Retinal pigment epithelial cell (primary cell): Measurements from ENCODE around the gene PRLH.

Experiments used
- DNase-seq: peaks from one replicate; pipeline ENCODE4 v3.0.0-alpha.2; 2010; ENCODE audit warnings: low read depth
- H3K4me3 ChIP-seq: 2 replicates; pipeline ENCODE4 v1.5.1; 2011; ENCODE audit warnings: mild to moderate bottlenecking, low read length, control low read depth, moderate library complexity
- TF ChIP-seq, protein P1 (sequence below): conservative IDR thresholded peaks from 2 replicates; pipeline ENCODE4 v1.5.1; 2011; ENCODE audit warnings: low read depth, low read length, control low read depth, inconsistent platforms

Gene PRLH

DNA sequence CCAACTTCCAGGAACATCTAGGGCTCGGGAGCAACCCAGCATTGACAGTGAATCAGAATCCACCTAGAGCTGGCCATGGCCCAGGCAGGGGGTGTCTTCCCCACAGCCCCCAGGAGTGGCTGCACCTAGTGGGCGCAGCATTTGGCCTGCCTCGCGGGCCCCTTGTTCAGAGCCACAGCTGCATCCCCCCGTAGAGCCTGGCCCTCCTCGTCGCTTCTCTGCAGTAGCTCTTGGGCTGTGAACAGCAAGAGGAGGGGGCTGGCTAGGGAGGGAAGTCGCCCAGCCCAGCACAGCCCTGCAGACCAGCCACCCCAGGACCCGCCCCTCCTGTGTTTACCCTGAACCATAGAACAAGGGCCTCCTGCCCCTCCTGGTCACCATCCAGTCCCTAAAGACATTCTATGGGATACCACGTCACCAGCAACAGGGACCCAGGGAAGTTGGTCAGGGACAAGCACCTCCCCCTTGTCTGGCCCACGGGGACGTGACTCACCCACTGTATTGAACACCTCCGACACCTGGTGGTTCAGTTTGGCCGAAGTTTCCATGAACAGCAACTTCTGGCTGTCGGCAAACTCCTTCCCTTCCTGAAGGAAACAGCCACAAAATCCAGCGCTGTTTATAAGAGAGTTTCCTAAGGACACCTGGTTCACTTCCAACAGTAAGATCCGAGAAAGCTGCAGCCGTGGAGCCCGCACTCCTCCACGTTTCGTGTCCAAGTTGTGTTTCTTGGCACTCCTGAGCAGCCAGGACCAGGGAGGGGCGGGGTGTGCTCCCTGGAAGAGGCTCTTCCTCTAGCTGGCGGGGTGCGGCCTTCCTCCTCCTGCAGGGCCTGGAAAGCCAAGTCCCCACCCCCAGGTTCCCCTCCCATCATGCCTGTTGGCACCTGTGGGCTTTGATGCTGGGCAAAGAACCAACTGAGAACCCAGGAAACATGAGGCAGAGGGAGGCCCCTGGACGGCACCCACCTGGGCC, 8.8 kb downstream of the PRLH start:
- H3K4me3 ChIP-seq: no peak overlapping the region
- TF ChIP-seq, protein P1, sequence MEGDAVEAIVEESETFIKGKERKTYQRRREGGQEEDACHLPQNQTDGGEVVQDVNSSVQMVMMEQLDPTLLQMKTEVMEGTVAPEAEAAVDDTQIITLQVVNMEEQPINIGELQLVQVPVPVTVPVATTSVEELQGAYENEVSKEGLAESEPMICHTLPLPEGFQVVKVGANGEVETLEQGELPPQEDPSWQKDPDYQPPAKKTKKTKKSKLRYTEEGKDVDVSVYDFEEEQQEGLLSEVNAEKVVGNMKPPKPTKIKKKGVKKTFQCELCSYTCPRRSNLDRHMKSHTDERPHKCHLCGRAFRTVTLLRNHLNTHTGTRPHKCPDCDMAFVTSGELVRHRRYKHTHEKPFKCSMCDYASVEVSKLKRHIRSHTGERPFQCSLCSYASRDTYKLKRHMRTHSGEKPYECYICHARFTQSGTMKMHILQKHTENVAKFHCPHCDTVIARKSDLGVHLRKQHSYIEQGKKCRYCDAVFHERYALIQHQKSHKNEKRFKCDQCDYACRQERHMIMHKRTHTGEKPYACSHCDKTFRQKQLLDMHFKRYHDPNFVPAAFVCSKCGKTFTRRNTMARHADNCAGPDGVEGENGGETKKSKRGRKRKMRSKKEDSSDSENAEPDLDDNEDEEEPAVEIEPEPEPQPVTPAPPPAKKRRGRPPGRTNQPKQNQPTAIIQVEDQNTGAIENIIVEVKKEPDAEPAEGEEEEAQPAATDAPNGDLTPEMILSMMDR: no peak
- no peak for DNase-seq

DNA sequence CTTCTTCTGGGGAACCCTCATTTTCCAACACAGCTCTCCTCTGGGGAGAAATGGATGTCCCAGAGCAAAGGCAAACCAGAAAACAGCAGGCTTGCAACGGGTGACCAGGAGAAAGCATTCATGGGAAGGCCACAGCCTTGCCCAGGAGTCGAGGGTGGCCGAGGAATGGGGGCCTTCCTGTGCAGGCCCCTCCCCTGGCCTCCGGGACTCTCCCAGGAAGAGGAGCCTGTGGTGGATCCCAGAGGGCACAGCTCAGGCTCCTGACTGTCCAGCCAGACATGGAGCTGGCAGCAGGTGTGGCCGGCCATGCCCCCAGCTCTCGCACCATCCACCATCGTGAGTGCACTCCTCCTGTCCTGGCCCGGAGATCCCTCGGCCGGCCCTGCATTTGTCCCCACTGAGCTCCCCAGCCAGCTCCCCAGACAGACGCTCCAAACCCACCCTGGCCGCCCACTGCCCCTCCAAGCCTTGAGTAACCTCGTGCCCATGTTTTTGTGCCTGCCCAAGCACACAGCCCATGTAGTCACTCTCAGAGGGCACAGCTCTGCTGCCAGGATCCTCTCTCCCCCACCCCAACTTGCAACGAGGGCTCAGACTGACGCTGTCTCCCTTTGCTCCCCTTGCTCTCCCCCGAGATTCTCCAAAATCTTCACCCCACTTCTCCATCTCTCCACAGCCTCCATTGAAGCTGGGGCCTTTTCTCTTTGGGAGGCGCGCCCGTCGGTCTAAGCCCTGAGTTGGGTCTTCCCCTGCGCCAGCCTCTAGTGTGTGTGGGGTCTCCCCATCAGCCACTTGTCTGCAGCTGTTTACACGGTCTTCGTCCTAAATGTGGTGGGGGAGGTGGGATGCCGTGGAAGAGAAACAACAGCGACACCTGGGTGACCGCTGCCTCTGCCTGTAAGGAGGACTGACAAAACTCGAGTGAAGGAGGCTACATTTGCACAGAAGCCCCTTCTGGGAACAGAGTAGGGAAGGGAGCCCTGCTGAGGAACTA, 9.8 kb downstream of the PRLH start:
- no peak for DNase-seq
- no peak overlapping the region for H3K4me3 ChIP-seq

DNA sequence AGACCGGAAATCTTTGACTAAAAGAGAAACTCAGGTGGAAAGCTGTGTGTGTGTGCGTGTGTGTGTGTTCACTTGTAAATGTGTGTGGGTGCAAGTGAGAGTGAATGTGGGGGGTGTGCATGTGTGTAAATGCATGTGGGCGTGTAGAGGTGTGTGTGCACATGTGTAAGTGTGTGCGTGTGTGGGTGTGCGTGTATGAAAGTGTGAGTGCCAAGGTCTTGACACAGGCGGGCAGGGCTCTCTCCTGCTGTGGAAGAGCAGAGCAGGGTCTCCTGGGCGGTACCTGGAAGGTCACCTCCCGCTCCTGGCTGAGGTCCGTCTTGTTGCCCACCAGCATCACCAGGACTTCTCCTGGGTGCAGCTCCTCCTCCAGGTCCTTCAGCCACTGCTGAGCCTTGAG, 10.6 kb downstream of the PRLH start:
- TF ChIP-seq, protein P1: no peak
- DNase-seq: no peak

More for the DNA sequence above, 9.8 kb downstream of the PRLH start:
- TF ChIP-seq, protein P1: no peak

GRCh38 chr2:237577458-237577857, 11.1 kb downstream of the PRLH start:
- no peak overlapping the region for H3K4me3 ChIP-seq
- TF ChIP-seq, protein P1: no peak
- no peak for DNase-seq

More for the DNA sequence above, 10.6 kb downstream of the PRLH start:
- H3K4me3 ChIP-seq: no peak overlapping the region

GRCh38 chr2:237577956-237578870, 11.8 kb downstream of the PRLH start:
- no peak for DNase-seq
- no peak overlapping the region for H3K4me3 ChIP-seq
- TF ChIP-seq, protein P1: no peak

- TF ChIP-seq, protein P1: no peak
- H3K4me3 ChIP-seq: no peak overlapping the region
Observed at GRCh38 chr2:237581326-237581725, 15.0 kb downstream of the PRLH start.

More at GRCh38 chr2:237581326-237581725, 15.0 kb downstream of the PRLH start:
- no peak for DNase-seq
